BLaER1 (cell line): Measurements from ENCODE around the gene GSX1.
"Not testable (repeated sequence)": the region's sequence is repeated elsewhere in the genome, so short reads cannot be mapped to it uniquely, and the experiment has no call there.

Experiments used
- H3K27ac ChIP-seq: shearing (Covaris generic); formaldehyde crosslinking; 2 replicates; pipeline ENCODE4 v1.8.1; 2022
- H3K27me3 ChIP-seq: shearing (Covaris generic); formaldehyde crosslinking; 2 replicates; pipeline ENCODE4 v1.8.1; 2022
- H3K36me3 ChIP-seq: shearing (Covaris generic); formaldehyde crosslinking; 2 replicates; pipeline ENCODE4 v1.8.1; 2022
- H3K4me1 ChIP-seq: shearing (Covaris generic); formaldehyde crosslinking; 2 replicates; pipeline ENCODE4 v1.8.1; 2022
- H3K4me2 ChIP-seq: shearing (Covaris generic); formaldehyde crosslinking; 2 replicates; pipeline ENCODE4 v1.8.1; 2022
- H3K4me3 ChIP-seq: shearing (Covaris generic); formaldehyde crosslinking; 2 replicates; pipeline ENCODE4 v1.8.1; 2022
- H3K9ac ChIP-seq: shearing (Covaris generic); formaldehyde crosslinking; 2 replicates; pipeline ENCODE4 v1.8.1; 2022
- H3K9me3 ChIP-seq: shearing (Covaris generic); formaldehyde crosslinking; 2 replicates; pipeline ENCODE4 v1.8.1; 2022
- H4K20me1 ChIP-seq: shearing (Covaris generic); formaldehyde crosslinking; 2 replicates; pipeline ENCODE4 v1.8.1; 2022
- Cebpa-rat ChIP-seq: shearing (Covaris generic); IDR thresholded peaks from 2 replicates; pipeline ENCODE4 v1.8.1; 2022

Gene GSX1

DNA sequence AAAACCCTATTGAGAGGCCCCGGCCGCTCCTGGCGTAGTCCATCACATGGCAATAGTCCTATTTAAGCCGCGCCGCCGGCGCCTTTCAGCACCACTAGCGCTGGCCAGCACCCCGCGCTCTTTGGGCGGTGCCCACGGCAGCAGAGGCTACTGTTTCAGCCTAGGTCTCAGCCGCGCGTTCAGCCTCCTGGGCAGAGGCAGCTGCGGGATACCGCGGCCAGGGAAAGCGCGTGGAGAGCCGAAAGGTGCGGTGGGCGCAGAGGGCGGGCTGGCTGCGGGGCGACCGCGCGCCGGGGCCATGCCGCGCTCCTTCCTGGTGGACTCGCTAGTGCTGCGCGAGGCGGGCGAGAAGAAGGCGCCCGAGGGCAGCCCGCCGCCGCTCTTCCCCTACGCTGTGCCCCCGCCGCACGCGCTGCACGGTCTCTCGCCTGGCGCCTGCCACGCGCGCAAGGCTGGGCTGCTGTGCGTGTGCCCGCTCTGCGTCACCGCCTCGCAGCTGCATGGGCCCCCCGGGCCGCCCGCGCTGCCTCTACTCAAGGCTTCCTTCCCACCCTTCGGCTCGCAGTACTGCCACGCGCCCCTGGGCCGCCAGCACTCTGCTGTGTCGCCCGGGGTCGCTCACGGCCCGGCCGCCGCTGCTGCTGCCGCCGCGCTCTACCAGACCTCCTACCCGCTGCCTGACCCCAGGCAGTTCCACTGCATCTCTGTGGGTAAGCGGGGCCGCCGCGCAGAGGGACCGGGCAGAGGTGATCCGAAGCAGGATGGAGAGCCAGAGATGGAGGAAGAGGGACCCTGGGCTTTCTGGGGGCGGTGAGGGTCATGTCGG, at the start of gene GSX1:
Gene GSX1, plus strand, starts transcription at position 91 of the 826 bp plus-strand sequence. Its CDS starts 208 bp downstream, at position 299.
- Histone ChIP-seq H3K4me1 (no peaks in the 10 kb centered on the region), H3K27me3 (peaks cover 100% of the 10 kb centered on the region), H3K9ac (no peak within 1 kb of the TSS), H3K4me3 (peak within 1 kb of the TSS; percentile 36), H3K9me3 (peaks cover 79% of the 10 kb centered on the region), H3K27ac (no peak within 1 kb of the TSS), H4K20me1 (peaks cover 6% of the 10 kb centered on the region; the same call in 1 of the 2 replicates), H3K36me3 (no peaks in the 10 kb centered on the region), H3K4me2 (peak within 1 kb of the TSS; percentile 60)
- TF ChIP-seq Cebpa-rat, result no peak

DNA sequence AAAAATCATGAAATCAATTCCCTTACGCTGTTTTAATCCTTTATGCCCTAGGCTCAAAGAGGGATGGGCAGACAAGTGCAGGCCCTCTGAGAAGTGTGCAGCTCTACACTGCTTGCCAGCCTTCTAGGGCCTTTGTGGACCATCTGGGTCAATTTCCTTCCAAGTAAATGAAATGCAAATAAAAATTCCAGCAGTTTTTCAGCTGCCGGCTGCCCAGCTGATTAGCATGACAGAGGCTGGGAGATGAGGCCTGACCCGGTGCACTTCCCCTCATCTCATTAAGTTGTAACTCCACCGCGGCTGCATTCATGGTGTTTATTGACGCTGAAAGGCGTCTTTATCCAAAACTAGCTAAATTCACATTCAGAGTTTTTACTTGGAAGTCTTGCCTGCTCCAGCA, 47.5 kb upstream of the GSX1 start:
- H3K36me3 ChIP-seq, result no peaks in the 10 kb centered on the region
- no peak overlapping the region for H3K4me3 ChIP-seq
- peak overlapping the region; percentile 56 for H3K4me2 ChIP-seq

DNA sequence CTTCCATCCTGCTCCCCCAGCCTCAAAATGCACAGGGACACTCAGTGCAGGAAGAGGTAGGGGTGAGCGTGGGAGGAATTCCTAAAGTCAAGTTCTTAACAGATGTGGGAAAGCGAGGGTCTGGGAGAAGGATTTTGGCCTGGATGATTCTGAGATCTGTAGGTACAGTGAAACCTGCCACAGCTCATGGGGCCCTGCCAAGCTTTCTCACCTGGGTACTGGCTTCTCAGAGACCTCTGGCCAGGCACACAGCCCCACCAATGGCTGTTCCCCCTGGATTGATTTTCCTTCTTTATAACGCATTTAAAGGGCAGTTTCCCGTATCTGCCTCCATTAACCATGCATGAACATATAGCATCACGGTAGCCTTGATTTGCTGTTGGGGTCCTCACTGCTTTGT, 47.0 kb upstream of the GSX1 start:
- no peak overlapping the region for H3K9ac ChIP-seq

More for the DNA sequence above, 47.5 kb upstream of the GSX1 start:
- peaks cover 12% of the 10 kb centered on the region for H3K9me3 ChIP-seq
- TF ChIP-seq Cebpa-rat, result no peak
- H3K27ac ChIP-seq, result no peak overlapping the region
- H4K20me1 ChIP-seq, result no peaks in the 10 kb centered on the region
- no peak overlapping the region for H3K9ac ChIP-seq
- H3K27me3 ChIP-seq, result no peaks in the 10 kb centered on the region
- H3K4me1 ChIP-seq, result peaks cover 51% of the 10 kb centered on the region

DNA sequence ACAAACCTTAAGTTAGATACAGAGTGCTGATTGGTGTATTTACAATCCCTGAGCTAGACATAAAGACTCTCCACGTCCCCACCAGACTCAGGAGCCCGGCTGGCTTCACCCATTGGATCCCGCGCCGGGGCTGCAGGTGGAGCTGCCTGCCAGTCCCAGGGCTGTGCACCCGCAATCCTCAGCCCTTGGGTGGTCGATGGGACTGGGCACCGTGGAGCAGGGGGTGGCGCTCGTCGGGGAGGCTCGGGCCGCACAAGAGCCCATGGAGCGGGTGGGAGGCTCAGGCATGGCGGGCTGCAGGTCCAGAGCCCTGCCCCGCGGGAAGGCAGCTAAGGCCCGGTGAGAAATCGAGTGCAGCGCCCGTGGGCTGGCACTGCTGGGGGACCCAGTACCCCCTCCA, 44.1 kb upstream of the GSX1 start:
- not testable (repeated sequence) for H4K20me1 ChIP-seq, H3K4me3 ChIP-seq, H3K9ac ChIP-seq, H3K4me2 ChIP-seq, H3K27ac ChIP-seq, H3K36me3 ChIP-seq, H3K27me3 ChIP-seq
- H3K4me1 ChIP-seq, result peaks cover 55% of the 10 kb centered on the region
- H3K9me3 ChIP-seq, result peaks cover 12% of the 10 kb centered on the region

More for the DNA sequence above, 47.0 kb upstream of the GSX1 start:
- Histone ChIP-seq H3K9me3 (peaks cover 12% of the 10 kb centered on the region), H3K27ac (no peak overlapping the region), H3K36me3 (no peaks in the 10 kb centered on the region), H3K4me1 (peaks cover 48% of the 10 kb centered on the region), H3K27me3 (no peaks in the 10 kb centered on the region), H4K20me1 (no peaks in the 10 kb centered on the region), H3K4me3 (no peak overlapping the region), H3K4me2 (peak overlapping the region; percentile 56)
- no peak for TF ChIP-seq Cebpa-rat

DNA sequence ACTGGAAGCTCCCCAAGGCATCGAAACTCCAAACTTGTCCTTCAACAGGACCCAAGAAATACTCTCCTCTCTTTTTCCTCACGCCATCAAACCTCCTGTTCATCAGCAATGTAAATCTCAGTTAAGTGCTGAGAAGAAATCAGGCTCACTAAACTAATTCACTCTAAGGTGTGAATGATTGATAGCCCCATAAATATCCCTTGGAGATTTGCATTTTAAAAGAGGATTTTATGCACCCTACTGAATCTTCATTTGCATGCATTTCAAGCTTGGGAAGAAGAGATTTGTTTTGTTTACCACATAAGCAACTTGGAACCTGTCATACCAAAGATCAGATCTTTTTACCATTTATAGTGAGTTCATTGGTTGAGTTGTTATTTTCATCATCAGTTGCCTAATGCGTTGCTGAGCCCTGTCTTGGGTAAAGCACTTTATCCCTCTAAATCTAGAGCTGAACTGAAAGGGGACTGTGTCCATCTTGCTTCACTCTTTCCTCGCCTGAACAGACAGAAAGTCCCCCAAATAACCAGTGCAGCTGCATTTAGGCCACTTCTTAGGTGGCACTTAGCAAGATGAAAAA, 40.2 kb upstream of the GSX1 start:
- Histone ChIP-seq H3K36me3 (no peaks in the 10 kb centered on the region), H3K4me3 (no peak overlapping the region), H3K27ac (no peak overlapping the region), H3K4me1 (peaks cover 31% of the 10 kb centered on the region), H3K9me3 (peaks cover 25% of the 10 kb centered on the region), H4K20me1 (no peaks in the 10 kb centered on the region), H3K4me2 (peak overlapping the region; percentile 69), H3K9ac (no peak overlapping the region), H3K27me3 (no peaks in the 10 kb centered on the region)
- no peak for TF ChIP-seq Cebpa-rat

DNA sequence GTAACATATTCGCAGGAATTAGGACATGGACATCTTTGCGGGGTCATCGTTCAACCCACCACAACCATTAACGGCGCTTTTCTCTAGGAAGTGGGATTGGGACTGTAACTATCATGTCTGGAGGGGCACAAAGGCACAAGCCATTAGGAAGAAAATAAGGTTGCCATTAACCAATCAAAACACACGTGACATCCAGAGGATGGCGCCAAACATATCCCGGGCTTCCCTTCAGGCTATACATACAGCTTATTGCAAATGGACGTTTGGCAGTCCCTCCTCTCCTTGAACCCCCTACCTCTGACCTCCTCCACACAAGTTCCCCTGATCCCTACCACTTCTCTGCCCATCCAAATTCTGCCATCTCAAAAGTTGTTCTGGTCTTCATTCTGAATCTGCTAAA, 26.6 kb upstream of the GSX1 start:
- Histone ChIP-seq H3K9ac (no peak overlapping the region), H3K4me3 (no peak overlapping the region), H3K4me1 (no peaks in the 10 kb centered on the region), H3K27me3 (no peaks in the 10 kb centered on the region), H3K36me3 (no peaks in the 10 kb centered on the region), H4K20me1 (no peaks in the 10 kb centered on the region), H3K9me3 (no peaks in the 10 kb centered on the region), H3K27ac (no peak overlapping the region), H3K4me2 (no peak overlapping the region)
- no peak for TF ChIP-seq Cebpa-rat

DNA sequence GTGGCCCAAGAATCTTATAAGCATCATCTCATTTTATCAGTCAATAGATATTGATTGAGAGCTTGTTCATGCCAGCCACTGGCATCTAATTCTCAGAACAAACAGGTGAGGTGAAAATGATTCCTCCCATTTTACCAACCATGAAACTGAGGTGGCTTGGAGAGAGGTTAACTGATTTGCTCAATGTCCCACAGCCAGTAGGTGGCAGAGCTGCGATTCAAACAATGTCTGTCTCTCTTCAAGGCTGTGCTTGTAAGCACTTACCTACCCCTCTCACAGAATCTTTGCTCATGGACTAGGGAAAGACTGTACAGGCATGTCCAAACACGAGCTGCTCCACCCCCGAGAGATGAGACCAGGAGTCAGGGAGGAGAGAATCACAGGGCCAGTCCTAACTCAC, 21.5 kb upstream of the GSX1 start:
- no peak overlapping the region for H3K4me2 ChIP-seq
- H3K27me3 ChIP-seq, result no peaks in the 10 kb centered on the region
- H3K4me3 ChIP-seq, result no peak overlapping the region
- no peaks in the 10 kb centered on the region for H3K9me3 ChIP-seq
- TF ChIP-seq Cebpa-rat, result no peak
- H3K27ac ChIP-seq, result no peak overlapping the region
- H3K4me1 ChIP-seq, result peaks cover 10% of the 10 kb centered on the region; the same call in 1 of the 2 replicates
- no peaks in the 10 kb centered on the region for H4K20me1 ChIP-seq
- no peaks in the 10 kb centered on the region for H3K36me3 ChIP-seq
- H3K9ac ChIP-seq, result no peak overlapping the region

DNA sequence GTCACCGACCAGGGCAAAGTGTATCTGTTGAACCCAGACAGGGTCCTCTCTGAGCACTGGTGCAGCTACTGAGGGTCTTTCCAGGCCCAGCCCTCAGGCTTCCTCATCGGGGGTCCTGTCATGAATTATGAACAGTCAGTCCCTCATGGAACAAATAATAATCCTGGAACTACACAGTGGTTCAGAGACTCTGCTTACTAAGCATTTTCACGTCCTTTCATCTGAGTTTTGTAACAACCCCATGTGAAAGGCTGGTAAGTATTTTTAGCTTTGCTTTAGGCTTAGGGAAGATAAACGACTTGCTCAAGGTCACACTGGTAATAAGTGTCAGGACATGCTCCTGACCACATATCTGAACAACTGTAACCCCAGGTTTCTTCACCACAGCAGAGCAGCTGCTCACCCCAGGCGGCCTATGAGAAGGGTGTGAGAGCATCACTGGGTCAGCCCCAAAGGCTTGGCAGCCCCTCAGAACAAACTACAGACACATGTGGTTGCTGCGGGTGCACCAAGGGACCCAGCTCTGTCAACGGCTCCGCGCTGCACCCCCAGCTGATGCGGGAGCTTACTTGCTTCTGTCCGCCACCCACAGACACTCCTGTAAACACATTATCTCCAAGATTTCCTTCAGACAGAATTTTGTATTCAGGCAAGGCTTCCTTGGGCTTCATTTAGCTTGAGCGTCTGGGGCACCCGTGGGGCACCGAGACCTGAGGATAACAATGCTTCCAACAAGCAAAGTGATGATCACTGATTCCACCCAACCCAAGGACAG, 19.4 kb upstream of the GSX1 start:
- Histone ChIP-seq H3K27me3 (no peaks in the 10 kb centered on the region), H4K20me1 (no peaks in the 10 kb centered on the region), H3K4me3 (no peak overlapping the region), H3K36me3 (no peaks in the 10 kb centered on the region), H3K4me2 (no peak overlapping the region), H3K27ac (no peak overlapping the region), H3K4me1 (peaks cover 10% of the 10 kb centered on the region; the same call in 1 of the 2 replicates), H3K9ac (no peak overlapping the region), H3K9me3 (no peaks in the 10 kb centered on the region)
- no peak for TF ChIP-seq Cebpa-rat

DNA sequence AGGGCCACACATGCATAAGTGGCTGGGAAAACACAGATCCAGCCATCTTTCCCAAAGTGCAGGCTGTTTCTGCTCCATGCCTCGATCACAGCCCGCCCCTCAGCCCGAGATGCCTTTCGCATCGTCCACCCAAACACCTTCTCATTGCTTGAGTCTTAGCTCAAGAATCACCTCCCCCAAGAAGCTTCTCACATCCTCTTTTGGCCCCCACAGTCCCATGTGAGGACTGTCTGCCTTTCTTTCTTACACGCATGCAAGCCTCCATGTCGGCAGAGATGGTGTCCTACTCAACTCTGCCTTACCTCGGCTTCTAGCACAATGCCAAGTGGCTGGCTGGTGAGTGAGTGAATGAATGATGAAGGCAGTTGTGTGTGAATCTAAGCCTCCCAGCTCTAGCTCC, 18.1 kb upstream of the GSX1 start:
- no peak for TF ChIP-seq Cebpa-rat
- H4K20me1 ChIP-seq, result no peaks in the 10 kb centered on the region
- H3K27ac ChIP-seq, result no peak overlapping the region
- H3K27me3 ChIP-seq, result no peaks in the 10 kb centered on the region
- no peaks in the 10 kb centered on the region for H3K9me3 ChIP-seq
- no peak overlapping the region for H3K4me3 ChIP-seq
- H3K9ac ChIP-seq, result no peak overlapping the region
- no peaks in the 10 kb centered on the region for H3K36me3 ChIP-seq
- peaks cover 10% of the 10 kb centered on the region; the same call in 1 of the 2 replicates for H3K4me1 ChIP-seq
- no peak overlapping the region for H3K4me2 ChIP-seq

DNA sequence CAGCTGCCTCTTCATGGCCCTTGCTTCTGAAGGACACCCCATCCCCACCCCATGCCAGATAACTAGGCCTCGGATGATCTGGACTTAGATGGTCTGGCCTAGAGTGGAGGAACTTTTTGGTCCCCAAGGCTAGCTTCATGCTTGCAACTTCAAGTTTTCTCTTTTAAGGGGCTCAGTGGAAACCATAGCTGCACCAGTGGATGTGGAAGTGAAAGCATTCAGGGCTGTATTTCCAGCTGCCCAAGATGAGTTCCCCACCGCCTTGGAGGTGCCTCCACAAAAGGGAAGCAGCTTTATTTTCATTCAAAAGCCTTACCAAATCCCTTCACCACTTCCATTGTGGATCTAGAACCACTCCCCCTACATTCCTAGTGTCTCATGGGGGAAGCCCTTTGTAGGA, 17.6 kb upstream of the GSX1 start:
- no peaks in the 10 kb centered on the region for H3K27me3 ChIP-seq
- H3K36me3 ChIP-seq, result no peaks in the 10 kb centered on the region
- no peak overlapping the region for H3K4me3 ChIP-seq
- no peak overlapping the region for H3K4me2 ChIP-seq
- no peaks in the 10 kb centered on the region for H3K9me3 ChIP-seq
- H3K27ac ChIP-seq, result no peak overlapping the region
- H4K20me1 ChIP-seq, result no peaks in the 10 kb centered on the region
- H3K9ac ChIP-seq, result no peak overlapping the region
- TF ChIP-seq Cebpa-rat, result no peak
- peaks cover 10% of the 10 kb centered on the region; the same call in 1 of the 2 replicates for H3K4me1 ChIP-seq
